ENCODE results near the gene GBX1.

The GBX1 gene

DNA sequence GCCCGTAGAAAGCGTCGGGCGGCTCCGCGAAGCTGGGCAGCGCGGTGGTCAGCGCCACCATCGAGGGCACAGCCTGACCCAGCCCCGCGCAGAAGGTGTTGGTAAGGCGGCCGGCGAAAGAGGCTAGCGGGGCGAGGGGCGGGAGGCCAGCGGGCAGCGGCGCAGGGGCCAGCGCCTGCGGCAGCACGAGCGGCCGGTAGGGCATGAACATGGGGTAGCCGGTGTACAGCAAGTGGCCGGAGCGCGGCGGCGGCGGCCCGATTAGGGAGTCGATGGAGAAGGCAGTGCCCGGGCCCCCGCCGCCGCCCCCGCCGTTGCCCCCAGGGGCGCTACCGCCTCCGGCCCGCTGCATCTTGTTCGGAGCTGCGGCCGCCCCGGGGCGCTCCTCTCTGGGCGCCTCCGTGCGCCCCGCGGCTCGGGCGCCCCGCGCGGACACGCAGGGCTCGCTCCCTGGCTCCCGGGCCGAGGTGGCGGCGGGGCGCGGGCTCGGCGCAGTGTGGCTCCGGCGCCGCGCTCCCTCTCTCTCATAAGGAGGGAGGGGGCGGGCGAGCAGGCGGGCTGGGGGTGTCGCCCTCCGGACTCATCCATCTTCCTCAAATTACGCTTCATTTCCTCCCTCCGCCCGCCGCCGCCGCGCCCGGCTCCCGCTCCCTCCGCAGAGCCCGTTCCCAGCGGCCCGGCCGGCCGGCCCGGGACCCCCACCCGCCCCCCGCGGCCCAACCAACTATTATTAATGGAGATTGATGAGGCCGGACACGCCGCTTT lies at the start of gene GBX1:
Gene GBX1, minus strand, starts transcription at position 498 of the 765 bp plus-strand sequence. Its CDS starts 146 bp downstream, at position 352.
- TF ChIP-seq CTCF (IDR thresholded peaks at IDR 0.05; ENCODE audit: control insufficient read depth, extremely low read depth, insufficient read depth): no peak
- H3K4me3 ChIP-seq (ENCODE audit: low read depth, low read length): peak within 1 kb of the TSS; percentile 21; the same call in 1 of the 2 replicates
- no peak for DNase-seq (ENCODE audit: low read depth)

DNA sequence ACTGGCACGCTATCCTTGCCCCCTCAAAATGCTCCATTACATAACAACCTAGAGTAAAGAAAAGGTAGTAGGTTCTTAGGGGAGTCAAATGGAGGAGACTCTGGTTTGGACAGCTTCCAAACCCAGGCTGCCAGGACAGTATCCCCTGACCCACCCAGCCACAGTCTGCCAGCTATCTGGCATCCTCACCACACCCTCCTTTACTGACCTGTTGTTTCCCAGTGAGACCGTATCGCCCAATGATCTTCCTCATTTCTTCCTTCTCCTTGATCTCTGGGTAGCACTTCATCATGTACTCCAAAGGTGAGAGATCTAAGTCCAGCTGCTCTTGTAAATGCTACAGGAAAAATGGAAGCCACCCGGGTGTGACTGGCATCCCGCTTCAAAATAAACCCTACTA lies 47.9 kb upstream of the GBX1 start:
- TF ChIP-seq CTCF (IDR thresholded peaks at IDR 0.05; ENCODE audit: control insufficient read depth, extremely low read depth, insufficient read depth): no peak
- H3K4me3 ChIP-seq (ENCODE audit: low read depth, low read length): no peak overlapping the region
- no peak for DNase-seq (ENCODE audit: low read depth)

DNA sequence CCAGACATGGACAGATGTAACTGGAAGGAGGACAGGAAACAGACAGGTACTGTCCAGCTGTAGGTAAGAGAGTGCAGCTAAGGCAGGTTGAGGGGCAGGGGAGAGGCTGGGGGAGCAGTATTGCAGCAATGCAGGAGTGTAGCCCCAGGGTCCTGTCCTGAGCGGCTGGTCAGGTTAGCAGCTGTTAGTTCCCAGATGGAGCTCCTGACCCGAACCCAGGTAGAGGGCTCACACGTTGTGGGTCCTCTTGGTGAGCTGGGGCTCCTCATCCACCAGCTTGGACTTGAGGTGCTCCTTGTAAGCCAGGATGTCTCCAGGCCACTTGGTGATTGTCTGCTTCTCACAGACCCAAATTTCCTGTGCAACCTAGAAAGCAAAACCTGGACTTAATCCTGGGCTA lies 46.3 kb upstream of the GBX1 start:
- no peak overlapping the region for H3K4me3 ChIP-seq (ENCODE audit: low read depth, low read length)
- TF ChIP-seq CTCF (IDR thresholded peaks at IDR 0.05; ENCODE audit: control insufficient read depth, extremely low read depth, insufficient read depth): no peak
- no peak for DNase-seq (ENCODE audit: low read depth)

GRCh38 chr7:151212626-151213025 lies 45.1 kb upstream of the GBX1 start:
- no peak for DNase-seq (ENCODE audit: low read depth)
- no peak for TF ChIP-seq CTCF (IDR thresholded peaks at IDR 0.05; ENCODE audit: control insufficient read depth, extremely low read depth, insufficient read depth)
- H3K4me3 ChIP-seq (ENCODE audit: low read depth, low read length): no peak overlapping the region

DNA sequence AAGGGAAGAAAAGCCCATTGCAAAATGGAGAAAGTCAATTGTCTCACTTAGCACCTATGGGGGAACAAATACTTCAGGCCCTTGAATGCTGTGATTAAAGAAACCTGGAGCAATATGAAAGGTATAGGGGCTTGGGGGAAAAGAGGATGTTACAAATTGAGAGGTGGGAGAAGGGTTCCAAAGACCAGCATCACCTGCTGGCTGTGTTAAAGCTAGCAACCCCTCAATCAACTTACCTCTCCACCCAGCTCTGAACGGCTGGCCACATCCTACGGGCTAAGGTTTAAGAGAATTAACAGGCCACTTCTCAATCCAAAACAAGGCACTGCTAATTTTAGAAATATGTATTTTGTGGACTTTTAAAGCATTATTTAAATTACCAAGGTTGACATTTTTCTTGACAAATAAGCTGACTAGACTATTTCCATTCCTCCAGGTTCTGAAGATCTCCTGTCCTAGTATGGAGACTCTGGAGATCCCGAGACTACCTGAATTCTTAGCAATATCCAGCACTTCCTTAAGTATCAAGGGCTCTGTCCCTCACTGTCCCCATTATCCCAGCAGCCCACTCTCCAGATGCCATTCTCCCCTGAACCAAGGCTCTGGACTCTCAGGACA lies 43.8 kb upstream of the GBX1 start:
- no peak overlapping the region for H3K4me3 ChIP-seq (ENCODE audit: low read depth, low read length)
- no peak for TF ChIP-seq CTCF (IDR thresholded peaks at IDR 0.05; ENCODE audit: control insufficient read depth, extremely low read depth, insufficient read depth)
- DNase-seq (ENCODE audit: low read depth): no peak

DNA sequence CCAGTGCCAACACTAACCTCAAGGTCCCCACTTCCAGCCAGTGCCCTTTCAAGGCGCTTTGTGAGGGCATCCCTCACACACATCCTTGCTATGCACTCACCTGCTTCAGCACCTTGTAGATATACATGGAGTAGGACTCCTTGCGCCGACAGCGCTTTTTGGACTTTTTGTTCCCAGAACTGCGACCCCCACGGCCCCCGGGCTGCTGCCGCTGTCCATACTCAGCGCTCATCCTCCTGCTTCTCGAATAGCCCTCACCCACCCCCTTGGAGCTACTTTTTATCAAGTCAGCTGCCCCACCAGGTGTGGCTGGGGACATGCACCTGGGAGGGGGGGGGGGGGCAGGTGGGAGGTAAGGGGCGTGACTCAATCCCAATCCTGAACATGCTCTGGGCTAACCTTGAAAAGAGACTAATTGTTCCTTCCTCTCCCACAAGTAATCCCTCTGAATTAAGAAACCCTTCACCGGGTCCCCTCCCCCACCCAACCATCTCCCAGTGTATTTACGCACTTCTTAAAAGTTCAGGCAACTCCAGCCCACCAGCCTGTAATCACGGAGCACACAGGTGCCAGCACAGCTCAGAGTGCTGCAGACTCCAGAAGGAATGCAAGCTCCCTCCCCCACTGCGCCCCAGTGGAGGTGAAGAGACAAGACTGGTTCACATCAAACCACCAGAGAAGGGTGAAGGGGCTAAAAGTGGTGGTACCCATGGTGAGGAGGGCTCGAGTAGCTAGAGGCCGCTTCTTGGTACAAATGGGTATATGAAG lies 42.8 kb upstream of the GBX1 start, which contains the start of gene H2BK1:
Gene H2BK1, minus strand, starts transcription at position 402 of the 768 bp plus-strand sequence. Its CDS starts 170 bp downstream, at position 232.
- H3K4me3 ChIP-seq (ENCODE audit: low read depth, low read length): no peak within 1 kb of the TSS
- TF ChIP-seq CTCF (IDR thresholded peaks at IDR 0.05; ENCODE audit: control insufficient read depth, extremely low read depth, insufficient read depth): no peak
- no peak for DNase-seq (ENCODE audit: low read depth)

Data from LNCaP clone FGC (cell line).